NCI-H1048 (cell line): Measurements from ENCODE around the gene IGF1R.

ENCODE experiments used
- DNase-seq: peaks from one replicate; lab custom pipeline; 2025; lab: John Stamatoyannopoulos, UW

The IGF1R gene

GRCh38 chr15:98725874-98726273 lies 77.5 kb downstream of the IGF1R start:
- no peak for DNase-seq

GRCh38 chr15:98727115-98728040 lies 79.0 kb downstream of the IGF1R start:
- DNase-seq = no peak

GRCh38 chr15:98728082-98728810 lies 79.9 kb downstream of the IGF1R start:
- no peak for DNase-seq

GRCh38 chr15:98728811-98729160 lies 80.4 kb downstream of the IGF1R start:
- DNase-seq = no peak

- DNase-seq = no peak
These were observed 81.2 kb downstream of the IGF1R start for GRCh38 chr15:98729446-98730042.

- no peak for DNase-seq
These were observed 82.7 kb downstream of the IGF1R start for GRCh38 chr15:98730860-98731711.

- no peak for DNase-seq
These were observed 83.5 kb downstream of the IGF1R start for GRCh38 chr15:98731712-98732450.

- DNase-seq = no peak
These were observed 84.8 kb downstream of the IGF1R start for GRCh38 chr15:98733098-98733497.

GRCh38 chr15:98734466-98735199 lies 86.3 kb downstream of the IGF1R start:
- DNase-seq = no peak

GRCh38 chr15:98735304-98735703 lies 87.0 kb downstream of the IGF1R start:
- DNase-seq = no peak

GRCh38 chr15:98735895-98736617 lies 87.7 kb downstream of the IGF1R start:
- DNase-seq = no peak

GRCh38 chr15:98737159-98737558 lies 88.8 kb downstream of the IGF1R start:
- no peak for DNase-seq

GRCh38 chr15:98737721-98738120 lies 89.4 kb downstream of the IGF1R start:
- no peak for DNase-seq

GRCh38 chr15:98738689-98739401 lies 90.5 kb downstream of the IGF1R start:
- DNase-seq = no peak

- DNase-seq = no peak
These were observed 92.0 kb downstream of the IGF1R start for GRCh38 chr15:98740295-98740694.

- DNase-seq = no peak
These were observed 92.6 kb downstream of the IGF1R start for GRCh38 chr15:98740963-98741362.

GRCh38 chr15:98743177-98743576 lies 94.8 kb downstream of the IGF1R start:
- DNase-seq = no peak

GRCh38 chr15:98744506-98744905 lies 96.2 kb downstream of the IGF1R start:
- DNase-seq = no peak

GRCh38 chr15:98745179-98745578 lies 96.8 kb downstream of the IGF1R start:
- DNase-seq = no peak
